Prostate gland (tissue), 2 donors: ENCODE measurements around the gene CACNA1A.

Experiments used
- POLR2AphosphoS5 ChIP-seq: sonication (generic); formaldehyde crosslinking; IDR thresholded peaks from one replicate; pipeline ENCODE4 v1.6.1; 2017; ENCODE audit warnings: antibody characterized with exemption
- TF ChIP-seq, protein P1 (sequence below), 4 experiments: fragments of 200-600 bp in 2 of 4; fragments of 450-650 bp in 2 of 4; sonication (generic) in 2 of 4; IDR thresholded peaks; 1 replicate in 3 of 4; 2 replicates in 1 of 4; pipeline ENCODE4 v1.5.1; 2016 to 2019; ENCODE audit warnings: antibody characterized with exemption in 4 of 4, mild to moderate bottlenecking in 2 of 4, moderate library complexity in 2 of 4

DNA sequence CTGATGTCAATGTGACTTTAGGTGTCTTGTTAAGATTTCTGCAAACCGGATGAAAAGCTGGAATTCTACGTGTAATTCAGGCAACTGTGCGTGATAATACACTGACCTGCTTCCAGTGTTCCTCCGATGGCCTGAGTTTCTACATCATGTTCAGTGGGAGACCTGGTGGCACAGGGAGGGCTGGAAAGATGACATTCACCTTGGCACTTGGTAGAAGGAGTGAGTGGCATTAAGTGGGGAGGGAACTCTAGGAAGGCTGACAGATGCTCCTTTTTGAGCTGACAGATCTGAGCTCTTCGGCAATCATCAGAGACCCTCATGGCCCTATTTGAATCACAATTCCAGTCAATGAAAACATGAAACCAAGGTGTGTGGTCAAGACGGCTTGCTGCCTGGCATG, 4.0 kb downstream of the CACNA1A start:
- TF ChIP-seq POLR2AphosphoS5, result no peak
- TF ChIP-seq, protein P1, sequence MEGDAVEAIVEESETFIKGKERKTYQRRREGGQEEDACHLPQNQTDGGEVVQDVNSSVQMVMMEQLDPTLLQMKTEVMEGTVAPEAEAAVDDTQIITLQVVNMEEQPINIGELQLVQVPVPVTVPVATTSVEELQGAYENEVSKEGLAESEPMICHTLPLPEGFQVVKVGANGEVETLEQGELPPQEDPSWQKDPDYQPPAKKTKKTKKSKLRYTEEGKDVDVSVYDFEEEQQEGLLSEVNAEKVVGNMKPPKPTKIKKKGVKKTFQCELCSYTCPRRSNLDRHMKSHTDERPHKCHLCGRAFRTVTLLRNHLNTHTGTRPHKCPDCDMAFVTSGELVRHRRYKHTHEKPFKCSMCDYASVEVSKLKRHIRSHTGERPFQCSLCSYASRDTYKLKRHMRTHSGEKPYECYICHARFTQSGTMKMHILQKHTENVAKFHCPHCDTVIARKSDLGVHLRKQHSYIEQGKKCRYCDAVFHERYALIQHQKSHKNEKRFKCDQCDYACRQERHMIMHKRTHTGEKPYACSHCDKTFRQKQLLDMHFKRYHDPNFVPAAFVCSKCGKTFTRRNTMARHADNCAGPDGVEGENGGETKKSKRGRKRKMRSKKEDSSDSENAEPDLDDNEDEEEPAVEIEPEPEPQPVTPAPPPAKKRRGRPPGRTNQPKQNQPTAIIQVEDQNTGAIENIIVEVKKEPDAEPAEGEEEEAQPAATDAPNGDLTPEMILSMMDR (IDR thresholded peaks at IDR 0.05), result no peak
